GM12873 (cell line): ENCODE data around the gene UACA.

ENCODE experiments used
- CTCF ChIP-seq: IDR thresholded peaks from 2 replicates; pipeline ENCODE4 v1.5.1; 2012; ENCODE audit warnings: low read depth, mild to moderate bottlenecking, moderate library complexity, low read length, control low read depth; ENCODE audit not compliant: insufficient read depth; ENCODE audit errors: missing control alignments

UACA gene

GRCh38 chr15:70702584-70702983 lies 60.8 kb downstream of the UACA start:
- no peak for TF ChIP-seq CTCF

- TF ChIP-seq CTCF = no peak
Measured at GRCh38 chr15:70701891-70702568, 61.3 kb downstream of the UACA start.

GRCh38 chr15:70701171-70701570 lies 62.2 kb downstream of the UACA start:
- TF ChIP-seq CTCF = no peak

- no peak for TF ChIP-seq CTCF
Measured at GRCh38 chr15:70699890-70700289, 63.5 kb downstream of the UACA start.

- TF ChIP-seq CTCF = no peak
Measured at GRCh38 chr15:70698836-70699390, 64.4 kb downstream of the UACA start.

- no peak for TF ChIP-seq CTCF
Measured at GRCh38 chr15:70698426-70698825, 64.9 kb downstream of the UACA start.

GRCh38 chr15:70690491-70691276 lies 72.7 kb downstream of the UACA start:
- no peak for TF ChIP-seq CTCF
